ENCODE results near the gene MEI4. TPM values are rescaled to one million over a fixed set of nuclear protein-coding genes. Genes with fewer than 3 reads are reported as not detected.

The MEI4 gene
- total RNA-seq, 1 donor from 2014 or later: not detected

DNA sequence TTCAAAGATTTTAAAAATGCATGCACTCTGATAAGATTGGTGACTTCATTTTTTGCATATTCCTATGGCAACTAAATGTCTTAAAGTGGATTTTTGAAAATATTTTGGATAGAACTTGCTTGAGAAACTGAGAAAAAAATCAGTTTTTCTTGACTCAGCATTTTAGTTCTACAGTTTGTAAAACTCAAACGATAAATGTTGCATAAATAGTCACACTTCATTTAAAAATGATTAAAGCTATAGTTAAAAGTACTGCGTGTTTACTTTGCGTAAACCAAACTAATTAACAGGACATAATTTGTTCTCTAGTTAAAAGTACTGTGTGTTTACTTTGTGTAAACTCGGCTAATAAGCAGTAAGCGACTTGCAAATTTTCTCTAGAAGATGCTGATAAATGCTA is 28.3 kb upstream of the MEI4 start:
- no peak overlapping the region for H3K4me3 ChIP-seq (ENCODE audit: low read depth, low read length)
- no peak for DNase-seq (ENCODE audit: low read depth)
- FAIRE-seq: no peak
- H3K36me3 ChIP-seq (ENCODE audit: control insufficient read depth, insufficient read depth, low read length): no peaks in the 10 kb centered on the region
- TF ChIP-seq CTCF (IDR thresholded peaks at IDR 0.05; ENCODE audit: insufficient read depth, low read length, severe bottlenecking): no peak
- no peaks in the 10 kb centered on the region for H3K27me3 ChIP-seq (ENCODE audit: control insufficient read depth, insufficient read depth, low read length)

GRCh38 chr6:77626426-77626825 is 26.4 kb upstream of the MEI4 start:
- H3K4me3 ChIP-seq (ENCODE audit: low read depth, low read length): no peak overlapping the region
- TF ChIP-seq CTCF (IDR thresholded peaks at IDR 0.05; ENCODE audit: insufficient read depth, low read length, severe bottlenecking): no peak
- no peak for FAIRE-seq
- no peak for DNase-seq (ENCODE audit: low read depth)
- H3K27me3 ChIP-seq (ENCODE audit: control insufficient read depth, insufficient read depth, low read length): no peaks in the 10 kb centered on the region
- no peaks in the 10 kb centered on the region for H3K36me3 ChIP-seq (ENCODE audit: control insufficient read depth, insufficient read depth, low read length)

- H3K4me3 ChIP-seq (ENCODE audit: low read depth, low read length): no peak overlapping the region
- FAIRE-seq (no peak), DNase-seq (ENCODE audit: low read depth) (no peak)
- TF ChIP-seq CTCF (IDR thresholded peaks at IDR 0.05; ENCODE audit: insufficient read depth, low read length, severe bottlenecking): no peak
- H3K27me3 ChIP-seq (ENCODE audit: control insufficient read depth, insufficient read depth, low read length): no peaks in the 10 kb centered on the region
- H3K36me3 ChIP-seq (ENCODE audit: control insufficient read depth, insufficient read depth, low read length): no peaks in the 10 kb centered on the region
These were observed 22.8 kb upstream of the MEI4 start for GRCh38 chr6:77630014-77630413.

DNA sequence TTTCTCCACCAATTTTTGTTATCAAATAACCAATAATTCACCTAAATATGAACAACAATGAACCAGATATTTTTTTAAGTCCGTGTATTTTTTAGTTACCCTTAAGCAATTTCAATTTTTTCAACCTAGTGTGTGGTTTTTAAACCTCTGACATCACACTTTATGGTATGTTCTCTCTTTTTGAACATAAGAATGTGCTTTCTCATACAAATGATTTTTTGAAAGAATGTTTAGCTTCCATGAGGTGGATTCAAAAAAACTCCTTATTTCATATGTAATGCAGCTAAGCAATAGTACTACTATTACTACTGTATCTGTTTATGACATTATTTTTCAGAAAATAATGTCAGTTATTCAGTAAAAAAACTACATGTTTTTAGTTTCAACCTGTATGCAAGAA is 19.4 kb upstream of the MEI4 start:
- no peak for TF ChIP-seq CTCF (IDR thresholded peaks at IDR 0.05; ENCODE audit: insufficient read depth, low read length, severe bottlenecking)

GRCh38 chr6:77633993-77634715 is 18.7 kb upstream of the MEI4 start:
- DNase-seq (ENCODE audit: low read depth) (no peak), FAIRE-seq (no peak)
- Histone ChIP-seq H3K36me3 (ENCODE audit: control insufficient read depth, insufficient read depth, low read length) (no peaks in the 10 kb centered on the region), H3K4me3 (ENCODE audit: low read depth, low read length) (no peak overlapping the region), H3K27me3 (ENCODE audit: control insufficient read depth, insufficient read depth, low read length) (no peaks in the 10 kb centered on the region)
- TF ChIP-seq CTCF (IDR thresholded peaks at IDR 0.05; ENCODE audit: insufficient read depth, low read length, severe bottlenecking): no peak

More for the DNA sequence above, 19.4 kb upstream of the MEI4 start:
- DNase-seq (ENCODE audit: low read depth): no peak
- H3K4me3 ChIP-seq (ENCODE audit: low read depth, low read length): no peak overlapping the region
- no peak for FAIRE-seq
- H3K27me3 ChIP-seq (ENCODE audit: control insufficient read depth, insufficient read depth, low read length): no peaks in the 10 kb centered on the region
- H3K36me3 ChIP-seq (ENCODE audit: control insufficient read depth, insufficient read depth, low read length): no peaks in the 10 kb centered on the region

Measured in bronchial epithelial cell (primary cell).